Esophagus (tissue), 2 donors: Measurements from ENCODE around the gene ADAM11. TPM values are rescaled to one million over a fixed set of nuclear protein-coding genes. Genes with fewer than 3 reads are reported as not detected.
A peak's percentile ranks its signal among the peaks of the same experiment; 100 is the strongest.
"Not testable (repeated sequence)": the region's sequence is repeated elsewhere in the genome, so short reads cannot be mapped to it uniquely, and the experiment has no call there.

Source experiments
- H3K27ac ChIP-seq, 2 donors: one replicate each; pipeline ENCODE4 v1.5.1; 2013; ENCODE audit warnings: low read depth in 2 of 2, mild to moderate bottlenecking in 2 of 2, inconsistent platforms in 1 of 2, low read length in 1 of 2, moderate library complexity in 1 of 2
- H3K27me3 ChIP-seq, 2 donors: one replicate each; pipeline ENCODE4 v1.6.1; 2013; ENCODE audit warnings: low read length in 2 of 2, control low read depth in 1 of 2, mild to moderate bottlenecking in 1 of 2; ENCODE audit not compliant: insufficient read depth in 2 of 2, control insufficient read depth in 1 of 2
- H3K36me3 ChIP-seq, 2 donors: one replicate each; pipeline ENCODE4 v1.6.1; 2013; ENCODE audit warnings: low read length in 1 of 2; ENCODE audit not compliant: control insufficient read depth in 2 of 2, insufficient read depth in 2 of 2
- H3K4me1 ChIP-seq, 2 donors: one replicate each; pipeline ENCODE4 v1.6.1; 2013; ENCODE audit warnings: low read length in 1 of 2; ENCODE audit not compliant: control insufficient read depth in 2 of 2, insufficient read depth in 2 of 2
- H3K4me3 ChIP-seq, 2 donors: one replicate each; pipeline ENCODE4 v1.5.1; 2013; ENCODE audit warnings: low read length in 2 of 2, mild to moderate bottlenecking in 2 of 2, low read depth in 1 of 2, moderate library complexity in 1 of 2
- H3K9me3 ChIP-seq, 2 donors: one replicate each; pipeline ENCODE4 v1.6.1; 2013; ENCODE audit warnings: mild to moderate bottlenecking in 2 of 2, low read depth in 1 of 2, low read length in 1 of 2, moderate library complexity in 1 of 2; ENCODE audit not compliant: control insufficient read depth in 2 of 2, insufficient read depth in 1 of 2
- WGBS, 2 donors: extraction: QIAGEN DNeasy Blood & Tissue Kit; methylation state at CpG; one replicate each; pipeline ENCODE4 v1.1.7; 2013; 5-methylcytosine and 5-hydroxymethylcytosine counted together
- polyA plus RNA-seq, 2 donors: library from polyadenylated mRNA; stranded (reverse); fragments of 200-250 nt; gene quantifications; one replicate each; pipeline ENCODE4 v1.2.3, GENCODE V29; 2013
- donor health status: healthy with polysubstance abuse.
- donor health status: Bipolar disorder and iron deficiency.

The ADAM11 gene, protein sequence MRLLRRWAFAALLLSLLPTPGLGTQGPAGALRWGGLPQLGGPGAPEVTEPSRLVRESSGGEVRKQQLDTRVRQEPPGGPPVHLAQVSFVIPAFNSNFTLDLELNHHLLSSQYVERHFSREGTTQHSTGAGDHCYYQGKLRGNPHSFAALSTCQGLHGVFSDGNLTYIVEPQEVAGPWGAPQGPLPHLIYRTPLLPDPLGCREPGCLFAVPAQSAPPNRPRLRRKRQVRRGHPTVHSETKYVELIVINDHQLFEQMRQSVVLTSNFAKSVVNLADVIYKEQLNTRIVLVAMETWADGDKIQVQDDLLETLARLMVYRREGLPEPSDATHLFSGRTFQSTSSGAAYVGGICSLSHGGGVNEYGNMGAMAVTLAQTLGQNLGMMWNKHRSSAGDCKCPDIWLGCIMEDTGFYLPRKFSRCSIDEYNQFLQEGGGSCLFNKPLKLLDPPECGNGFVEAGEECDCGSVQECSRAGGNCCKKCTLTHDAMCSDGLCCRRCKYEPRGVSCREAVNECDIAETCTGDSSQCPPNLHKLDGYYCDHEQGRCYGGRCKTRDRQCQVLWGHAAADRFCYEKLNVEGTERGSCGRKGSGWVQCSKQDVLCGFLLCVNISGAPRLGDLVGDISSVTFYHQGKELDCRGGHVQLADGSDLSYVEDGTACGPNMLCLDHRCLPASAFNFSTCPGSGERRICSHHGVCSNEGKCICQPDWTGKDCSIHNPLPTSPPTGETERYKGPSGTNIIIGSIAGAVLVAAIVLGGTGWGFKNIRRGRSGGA
- polyA plus RNA-seq = under 1 TPM; 0.55 to 0.59 TPM

DNA sequence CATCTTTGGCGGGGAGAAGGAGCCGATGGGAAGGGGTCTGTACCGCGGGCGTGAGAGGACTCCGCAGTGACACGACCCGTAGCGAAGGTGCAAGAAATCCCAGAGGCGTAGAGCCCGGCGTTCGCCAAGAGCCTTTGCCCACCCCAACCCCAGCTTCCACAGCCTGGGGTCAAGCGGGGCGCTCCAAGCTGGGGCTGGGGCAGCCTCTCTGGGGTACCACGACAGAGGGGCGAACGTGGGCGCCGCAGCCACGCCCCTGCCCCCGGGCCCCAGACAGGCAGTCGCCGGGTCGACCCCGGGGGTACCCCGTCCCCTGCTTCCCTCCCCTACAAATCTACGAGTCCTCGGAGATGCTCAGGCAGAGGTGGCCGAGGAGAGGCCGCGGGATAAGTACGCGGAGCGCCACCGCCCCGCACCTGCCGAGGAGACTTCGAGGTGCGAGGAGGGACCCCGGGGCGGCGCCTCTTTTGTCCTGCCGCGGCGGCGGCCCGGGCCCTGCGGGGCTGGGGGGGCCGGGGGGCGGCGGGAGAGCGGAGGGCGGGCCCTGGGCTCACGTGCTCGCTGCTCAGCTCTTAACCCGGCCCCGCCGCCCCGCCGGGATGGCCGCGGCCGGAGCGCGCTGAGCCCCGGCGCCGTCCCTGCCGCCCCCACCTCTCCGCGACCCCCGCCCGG is at the start of gene ADAM11:
Gene ADAM11, plus strand, starts transcription at position 575 of the 672 bp plus-strand sequence. CDS start 212 bp downstream, outside the sequence.
- peak within 1 kb of the TSS; percentile 13 to 47 for H3K4me3 ChIP-seq
- no peaks in the 10 kb centered on the region for H3K36me3 ChIP-seq
- no peak within 1 kb of the TSS for H3K27ac ChIP-seq
- peaks cover 6 to 8% of the 10 kb centered on the region in 2 donors for H3K4me1 ChIP-seq
- peaks cover 0 to 10% of the 10 kb centered on the region in 2 donors for H3K27me3 ChIP-seq
- peaks cover 0 to 2% of the 10 kb centered on the region in 2 donors for H3K9me3 ChIP-seq
- 6 to 8% methylated on average over 43 to 74 of the region's 74 CpGs for WGBS, 2 donors

DNA sequence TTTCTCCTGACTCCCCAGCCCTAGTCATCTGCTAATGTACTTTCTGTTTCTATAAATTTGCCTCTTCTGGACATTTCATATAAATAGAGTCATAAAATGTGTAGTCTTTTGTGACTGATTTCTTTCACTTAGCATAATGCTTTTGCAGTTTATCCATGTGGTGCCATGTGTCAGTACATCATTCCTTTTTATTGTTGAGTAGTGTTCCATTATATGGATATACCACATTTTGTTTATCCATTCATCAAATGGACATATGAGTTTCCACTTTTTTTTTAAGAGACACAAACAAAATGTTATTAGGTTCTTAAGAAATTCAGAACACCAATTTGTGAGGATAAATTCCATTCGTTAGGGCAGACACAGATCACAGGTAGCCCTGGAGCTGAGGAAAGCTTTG is 39.3 kb upstream of the ADAM11 start:
- no peak overlapping the region for H3K27ac ChIP-seq
- H3K27me3 ChIP-seq = no peaks in the 10 kb centered on the region
- 92 to 100% methylated on average over 1 of the region's 1 CpG for WGBS, 2 donors
- H3K36me3 ChIP-seq = no peaks in the 10 kb centered on the region
- H3K4me1 ChIP-seq = no peaks in the 10 kb centered on the region
- H3K4me3 ChIP-seq = no peak overlapping the region
- H3K9me3 ChIP-seq = no peaks in the 10 kb centered on the region

DNA sequence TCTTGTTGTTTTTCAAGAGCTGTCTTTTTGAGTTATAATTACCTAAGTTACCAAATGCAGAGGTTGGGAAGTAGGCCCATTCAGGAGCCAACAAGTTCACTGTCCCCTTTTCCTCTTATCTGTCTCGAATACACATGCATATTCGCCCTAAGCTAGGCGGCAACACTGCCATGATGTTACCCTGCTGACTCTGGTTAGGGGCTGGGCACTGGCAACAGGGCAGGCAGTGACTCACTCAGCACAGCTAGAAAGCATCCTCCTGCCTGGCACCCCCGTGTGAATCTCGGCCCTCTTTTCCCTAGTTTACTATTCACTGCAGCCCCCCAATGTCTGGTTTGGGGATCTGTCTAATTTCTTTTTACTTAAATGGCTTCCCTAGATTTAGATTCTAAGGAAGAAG is 36.5 kb upstream of the ADAM11 start:
- no peaks in the 10 kb centered on the region for H3K36me3 ChIP-seq
- no peaks in the 10 kb centered on the region for H3K27me3 ChIP-seq
- H3K9me3 ChIP-seq = no peaks in the 10 kb centered on the region
- no peak overlapping the region for H3K27ac ChIP-seq
- WGBS, 2 donors = 90% methylated on average over 5 of the region's 5 CpGs
- H3K4me1 ChIP-seq = no peaks in the 10 kb centered on the region
- no peak overlapping the region for H3K4me3 ChIP-seq

DNA sequence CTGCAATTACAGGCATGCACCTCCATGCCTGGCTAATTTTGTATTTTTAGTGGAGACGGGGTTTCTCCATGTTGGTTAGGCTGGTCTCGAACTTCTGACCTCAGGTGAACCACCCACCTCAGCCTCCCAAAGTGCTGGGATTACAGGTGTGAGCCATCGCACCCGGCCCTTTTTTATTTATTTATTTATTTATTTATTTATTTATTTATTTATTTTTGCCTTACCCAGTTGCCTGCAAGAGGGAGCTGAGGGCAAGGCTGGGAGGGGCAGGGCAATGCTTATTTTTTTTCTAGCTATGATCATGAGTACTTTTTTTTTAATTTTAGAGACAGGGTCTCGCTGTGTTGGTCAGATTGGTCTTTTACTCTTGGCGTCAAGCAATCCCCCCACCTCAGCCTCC is 32.7 kb upstream of the ADAM11 start:
- H3K27ac ChIP-seq, H3K4me1 ChIP-seq, H3K27me3 ChIP-seq, H3K36me3 ChIP-seq, H3K9me3 ChIP-seq, H3K4me3 ChIP-seq: not testable (repeated sequence)
- WGBS, 2 donors = 97% methylated on average over 6 of the region's 6 CpGs

DNA sequence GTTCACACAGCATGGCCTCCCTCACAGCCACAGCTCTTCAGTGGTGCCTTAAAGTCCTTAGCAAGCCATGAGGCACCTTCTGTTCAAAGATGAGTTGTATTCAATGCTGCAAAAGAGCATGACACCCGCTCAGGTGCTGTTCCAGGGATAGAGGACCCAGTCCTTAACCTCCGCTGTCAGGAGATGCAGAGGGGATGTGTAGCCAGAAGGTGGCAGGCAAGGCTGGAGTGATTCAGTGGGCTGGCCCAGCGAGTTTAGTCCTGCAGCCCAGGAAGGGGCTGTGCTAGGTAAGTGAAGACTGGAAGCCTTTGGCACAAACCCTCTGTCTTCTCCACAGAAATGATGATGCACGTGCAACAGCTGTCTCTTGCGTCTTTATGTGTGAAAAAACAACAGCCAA is 25.0 kb upstream of the ADAM11 start:
- Histone ChIP-seq H3K9me3 (no peaks in the 10 kb centered on the region), H3K4me1 (no peaks in the 10 kb centered on the region), H3K27me3 (no peaks in the 10 kb centered on the region), H3K4me3 (no peak overlapping the region), H3K27ac (no peak overlapping the region), H3K36me3 (no peaks in the 10 kb centered on the region)
- 79 to 83% methylated on average over 5 of the region's 5 CpGs for WGBS, 2 donors

DNA sequence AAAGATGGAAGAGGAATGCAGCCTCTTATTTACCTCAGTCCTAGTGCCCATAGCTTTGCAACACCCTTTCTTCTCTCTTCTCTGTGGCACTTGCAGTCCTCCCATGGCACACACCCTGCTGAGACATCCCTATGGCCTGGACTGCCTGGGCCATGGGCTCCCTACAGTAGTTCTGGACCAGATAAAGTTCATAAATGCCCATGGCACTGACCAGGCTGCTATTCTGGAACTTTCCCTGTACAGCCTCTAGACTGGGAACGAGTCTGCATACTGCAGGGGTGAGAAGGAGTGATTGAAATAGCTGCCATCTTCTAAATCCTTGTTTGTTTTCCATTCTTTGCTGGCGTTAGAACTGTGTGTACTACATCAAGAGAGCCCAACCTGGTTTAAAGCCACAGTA is 24.5 kb upstream of the ADAM11 start:
- 85% methylated on average over 2 of the region's 2 CpGs for WGBS, 2 donors
- Histone ChIP-seq H3K4me1 (no peaks in the 10 kb centered on the region), H3K27ac (no peak overlapping the region), H3K27me3 (no peaks in the 10 kb centered on the region), H3K9me3 (peaks cover 0 to under 1% of the 10 kb centered on the region in 2 donors), H3K36me3 (peaks cover 0 to under 1% of the 10 kb centered on the region in 2 donors), H3K4me3 (no peak overlapping the region)

DNA sequence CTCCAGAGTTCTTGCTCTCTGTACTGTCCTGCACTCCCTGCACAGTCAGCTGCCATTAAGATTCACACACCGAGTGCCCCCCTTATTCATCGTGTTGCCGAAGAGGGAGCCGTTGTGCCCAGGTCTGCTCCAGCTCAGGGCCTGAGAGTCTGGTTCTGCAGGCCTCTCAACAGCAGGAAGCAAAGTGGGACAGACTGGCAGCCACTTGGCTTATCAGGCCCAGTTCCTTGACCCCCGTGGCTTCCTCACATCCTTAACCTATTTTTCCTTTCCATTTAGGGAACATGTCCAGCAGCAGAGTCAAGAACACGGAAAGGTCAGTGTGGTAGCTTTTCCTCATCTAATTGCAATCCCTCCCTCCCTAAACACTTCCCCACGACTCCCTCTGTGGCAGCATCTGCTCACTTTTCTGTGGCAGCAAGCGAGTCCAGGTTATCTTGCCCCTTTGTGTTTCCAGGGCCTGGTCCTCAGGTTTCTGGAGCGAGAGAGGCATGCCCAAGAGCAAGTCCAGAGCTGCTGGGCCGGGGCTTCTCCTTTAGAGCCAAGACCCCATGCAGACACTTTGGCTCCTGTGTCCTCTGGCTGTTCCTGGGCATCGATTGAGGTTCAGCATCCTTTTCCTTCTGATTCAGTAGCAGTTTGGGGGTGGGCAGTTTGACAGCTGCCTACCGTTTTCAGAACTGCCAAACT is 22.1 kb upstream of the ADAM11 start:
- Histone ChIP-seq H3K4me3 (no peak overlapping the region), H3K9me3 (peaks cover 0 to 3% of the 10 kb centered on the region in 2 donors), H3K4me1 (no peaks in the 10 kb centered on the region), H3K27ac (no peak overlapping the region), H3K36me3 (peaks cover 0 to 3% of the 10 kb centered on the region in 2 donors), H3K27me3 (no peaks in the 10 kb centered on the region)
- 84 to 90% methylated on average over 12 of the region's 12 CpGs for WGBS, 2 donors

DNA sequence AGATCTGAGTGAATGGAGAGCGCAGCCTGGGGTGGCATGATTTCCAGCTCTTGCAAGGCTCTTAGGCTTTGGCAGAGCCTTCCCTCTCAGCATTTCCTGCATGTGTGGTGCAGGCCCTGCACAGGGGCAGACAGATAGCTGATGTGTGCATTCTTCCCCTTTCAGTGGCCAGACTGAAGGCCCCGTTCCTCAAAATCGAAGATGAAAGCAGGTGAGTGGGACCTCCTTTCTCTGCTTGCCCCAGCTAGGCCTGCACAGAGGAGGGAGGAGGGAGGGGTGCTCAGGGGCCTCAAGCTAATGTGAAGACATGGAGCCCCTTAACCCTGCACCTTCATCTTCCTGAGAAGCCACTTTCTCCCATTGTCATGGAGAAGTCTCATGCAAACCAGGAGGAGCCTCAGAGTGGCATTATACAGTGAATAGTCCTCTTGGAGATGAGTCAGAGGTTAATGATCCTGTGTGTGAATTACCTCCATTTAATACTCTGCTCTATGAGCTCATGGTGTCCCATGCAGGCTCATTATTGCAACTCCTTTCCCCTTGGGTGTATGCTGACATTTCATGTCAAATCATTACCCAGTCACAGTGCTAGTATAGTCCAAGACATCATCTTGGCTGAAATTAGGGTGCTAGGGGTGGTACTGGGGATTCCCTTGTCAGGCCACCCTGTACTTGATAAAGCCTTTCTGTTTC is 20.4 kb upstream of the ADAM11 start:
- WGBS, 2 donors = 85 to 92% methylated on average over 3 of the region's 3 CpGs
- H3K4me3 ChIP-seq = no peak overlapping the region
- H3K36me3 ChIP-seq = peaks cover 0 to 3% of the 10 kb centered on the region in 2 donors
- H3K9me3 ChIP-seq = peaks cover 0 to 3% of the 10 kb centered on the region in 2 donors
- no peaks in the 10 kb centered on the region for H3K27me3 ChIP-seq
- no peak overlapping the region for H3K27ac ChIP-seq
- no peaks in the 10 kb centered on the region for H3K4me1 ChIP-seq
